SW 1271 (cell line): ENCODE data around the gene LMBRD2.

Source experiments
- DNase-seq, 2 experiments: peaks; one replicate each; lab custom pipeline; 2025; lab: John Stamatoyannopoulos, UW

LMBRD2 gene

GRCh38 chr5:36049949-36050348 is 101.7 kb downstream of the LMBRD2 start:
- no peak for DNase-seq
